OCI-LY7 (cell line): ENCODE results near the gene DNAH7. TPM values are rescaled to one million over a fixed set of nuclear protein-coding genes. Genes with fewer than 3 reads are reported as not detected.

Experiments used
- BruUV-seq: library from RNA; stranded (reverse); fragments of 400-500 nt; replicated peaks from 2 replicates; lab custom pipeline; 2021; lab: Mats Ljungman, UMichigan
- CTCF ChIA-PET: fragments of 300-600 bp; sonication (Branson Sonifier 250); formaldehyde crosslinking; loops from one replicate; lab custom pipeline; 2022; ENCODE audit warnings: antibody characterized with exemption; ENCODE audit not compliant: unreplicated experiment; lab: Charles Lee
- POLR2A ChIA-PET: fragments of 300-600 bp; sonication (Branson Sonifier 250); formaldehyde crosslinking; loops from one replicate; lab custom pipeline; 2022; ENCODE audit warnings: antibody characterized with exemption; lab: Charles Lee
- DNase-seq: peaks from one replicate; pipeline ENCODE4 v3.0.0-alpha.2; 2015; ENCODE audit warnings: low spot score
- H2AFZ ChIP-seq: fragments of 200-600 bp; sonication (generic), shearing (Covaris generic); 2 replicates; pipeline ENCODE4 v1.6.1; 2014; ENCODE audit warnings: mild to moderate bottlenecking, antibody characterized with exemption, low read length, moderate library complexity
- H3K27ac ChIP-seq: fragments of 200-600 bp; sonication (generic); 2 replicates; pipeline ENCODE4 v1.5.1; 2014; ENCODE audit warnings: mixed run types, low read depth, mild to moderate bottlenecking, moderate library complexity, low read length, inconsistent platforms; ENCODE audit not compliant: poor library complexity, severe bottlenecking
- H3K36me3 ChIP-seq: fragments of 200-600 bp; sonication (generic); 2 replicates; pipeline ENCODE4 v1.6.1; 2014; ENCODE audit warnings: mild to moderate bottlenecking, antibody characterized with exemption, low read length, moderate library complexity, mixed read lengths; ENCODE audit not compliant: insufficient read depth
- H3K4me1 ChIP-seq: fragments of 200-600 bp; sonication (generic); 2 replicates; pipeline ENCODE4 v1.5.1; 2014; ENCODE audit warnings: mild to moderate bottlenecking, low read length; ENCODE audit not compliant: insufficient read depth, poor library complexity, severe bottlenecking
- H3K4me2 ChIP-seq: fragments of 200-600 bp; sonication (generic); 2 replicates; pipeline ENCODE4 v1.6.1; 2014; ENCODE audit warnings: mild to moderate bottlenecking, low read length
- H3K4me3 ChIP-seq: fragments of 200-600 bp; sonication (generic); 2 replicates; pipeline ENCODE4 v1.5.1; 2014; ENCODE audit warnings: mild to moderate bottlenecking, low read depth, low read length; ENCODE audit not compliant: poor library complexity, severe bottlenecking
- H3K79me2 ChIP-seq: fragments of 200-600 bp; sonication (generic); 2 replicates; pipeline ENCODE4 v1.6.1; 2016; ENCODE audit warnings: low read depth, mild to moderate bottlenecking, low read length, moderate library complexity, mixed read lengths; ENCODE audit not compliant: insufficient read depth
- H3K9me2 ChIP-seq: fragments of 200-600 bp; sonication (generic); 2 replicates; pipeline ENCODE4 v1.6.1; 2016; ENCODE audit warnings: mild to moderate bottlenecking, low read length, mixed read lengths; ENCODE audit not compliant: insufficient read depth
- H3K9me3 ChIP-seq: fragments of 200-600 bp; sonication (generic); 2 replicates; pipeline ENCODE4 v1.6.1; 2014; ENCODE audit warnings: mild to moderate bottlenecking, mixed run types, low read length, mixed read lengths
- H4K20me1 ChIP-seq: fragments of 200-600 bp; sonication (generic); 2 replicates; pipeline ENCODE4 v1.6.1; 2014; ENCODE audit warnings: mild to moderate bottlenecking, antibody characterized with exemption, low read length, moderate library complexity, mixed read lengths; ENCODE audit not compliant: insufficient read depth
- CTCF ChIP-seq: fragments of 200-600 bp; sonication (generic); conservative IDR thresholded peaks from 2 replicates; pipeline ENCODE4 v1.5.1; 2014; ENCODE audit warnings: mild to moderate bottlenecking, antibody characterized with exemption, low read length, moderate library complexity, mixed read lengths
- EZH2phosphoT487 ChIP-seq: fragments of 200-600 bp; sonication (generic); IDR thresholded peaks from 2 replicates; pipeline ENCODE4 v1.6.1; 2018; ENCODE audit warnings: low read depth, borderline replicate concordance, mild to moderate bottlenecking, mixed run types, antibody characterized with exemption, low read length, moderate library complexity, mixed read lengths
- intact Hi-C: fragments of 100-400 bp; cut with micrococcal nuclease; formaldehyde crosslinking; loops from one replicate; pipeline ENCODE4 v1.10.0; 2022; ENCODE audit not compliant: unreplicated experiment
- total RNA-seq, 2 experiments: library from RNA; depleted of rRNA in 1 of 2; stranded (reverse); fragments of >200 nt in 1 of 2; shearing (Covaris generic) in 1 of 2; gene quantifications; 2 replicates each; pipeline ENCODE4 v1.2.3, GENCODE V29; 2014 to 2022

DNAH7 gene
- total RNA-seq, 2 experiments from 2014 or later: not detected

GRCh38 chr2:196079052-196079451, 10.4 kb upstream of the DNAH7 start:
- ChIA-PET POLR2A (interaction anchor here (0.6 to 1.2 kb wide), 3 partner anchors 97 to 1723 kb away, joined by 3 read pairs; no protein-coding TSS in a partner anchor), CTCF (interaction anchor here (1.2 to 2.5 kb wide), 3 partner anchors 11 to 375 kb away, joined by 5 to 9 read pairs (median 6); partner anchors contain the start of gene DNAH7)
- no peak overlapping the region for H3K27ac ChIP-seq
- H3K9me2 ChIP-seq: no peaks in the 10 kb centered on the region
- intact Hi-C loops: loop anchor here (2.0 to 5.0 kb wide), 3 partner anchors 52 to 374 kb away; no protein-coding TSS in a partner anchor
- no peaks in the 10 kb centered on the region for H3K79me2 ChIP-seq
- no peak overlapping the region for H2AFZ ChIP-seq
- no peak overlapping the region for H3K4me2 ChIP-seq
- peaks cover 5% of the 10 kb centered on the region for H3K4me1 ChIP-seq
- no peaks in the 10 kb centered on the region for H4K20me1 ChIP-seq
- no peaks in the 10 kb centered on the region for H3K36me3 ChIP-seq
- H3K4me3 ChIP-seq: no peak overlapping the region
- no peaks in the 10 kb centered on the region for H3K9me3 ChIP-seq
- TF ChIP-seq EZH2phosphoT487: no peak
- TF ChIP-seq CTCF: no peak
- BruUV-seq: no TSS peak
- DNase-seq: no peak

- Histone ChIP-seq H3K4me1 (peaks cover 5% of the 10 kb centered on the region), H3K9me3 (no peaks in the 10 kb centered on the region), H3K4me2 (no peak overlapping the region), H3K79me2 (no peaks in the 10 kb centered on the region), H3K4me3 (no peak overlapping the region), H3K36me3 (no peaks in the 10 kb centered on the region), H3K27ac (no peak overlapping the region), H4K20me1 (no peaks in the 10 kb centered on the region), H2AFZ (peak overlapping the region; percentile 14; the same call in 1 of the 2 replicates), H3K9me2 (no peaks in the 10 kb centered on the region)
- no peak for DNase-seq
- ChIA-PET CTCF (interaction anchor here (0.7 to 2.5 kb wide), 5 partner anchors 9 to 673 kb away, joined by 4 to 9 read pairs (median 5); partner anchors contain the start of gene DNAH7), POLR2A (interaction anchor here (0.5 to 1.8 kb wide), 11 partner anchors 9 to 776 kb away, joined by 3 to 7 read pairs (median 3); partner anchors contain the start of gene DNAH7)
- intact Hi-C loops: loop anchor here (1.0 to 5.0 kb wide), 5 partner anchors 53 to 375 kb away; no protein-coding TSS in a partner anchor
- BruUV-seq: no TSS peak
- no peak for TF ChIP-seq CTCF
- no peak for TF ChIP-seq EZH2phosphoT487
Observed at GRCh38 chr2:196077821-196078220, 9.2 kb upstream of the DNAH7 start.
